IPS-18c (cell line): Measurements from ENCODE around the gene CRYZL1.
"Not testable (repeated sequence)": the region's sequence is repeated elsewhere in the genome, so short reads cannot be mapped to it uniquely, and the experiment has no call there.

Source experiments
- H3K4me3 ChIP-seq: 2 replicates; pipeline ENCODE4 v1.7.0; 2013; ENCODE audit warnings: low read depth, mild to moderate bottlenecking, low read length, moderate library complexity; ENCODE audit not compliant: insufficient read depth
- H3K9me3 ChIP-seq: one replicate; pipeline ENCODE4 v1.6.1; 2013; ENCODE audit warnings: mild to moderate bottlenecking, low read length, moderate library complexity; ENCODE audit not compliant: control insufficient read depth, insufficient read depth

The CRYZL1 gene

DNA sequence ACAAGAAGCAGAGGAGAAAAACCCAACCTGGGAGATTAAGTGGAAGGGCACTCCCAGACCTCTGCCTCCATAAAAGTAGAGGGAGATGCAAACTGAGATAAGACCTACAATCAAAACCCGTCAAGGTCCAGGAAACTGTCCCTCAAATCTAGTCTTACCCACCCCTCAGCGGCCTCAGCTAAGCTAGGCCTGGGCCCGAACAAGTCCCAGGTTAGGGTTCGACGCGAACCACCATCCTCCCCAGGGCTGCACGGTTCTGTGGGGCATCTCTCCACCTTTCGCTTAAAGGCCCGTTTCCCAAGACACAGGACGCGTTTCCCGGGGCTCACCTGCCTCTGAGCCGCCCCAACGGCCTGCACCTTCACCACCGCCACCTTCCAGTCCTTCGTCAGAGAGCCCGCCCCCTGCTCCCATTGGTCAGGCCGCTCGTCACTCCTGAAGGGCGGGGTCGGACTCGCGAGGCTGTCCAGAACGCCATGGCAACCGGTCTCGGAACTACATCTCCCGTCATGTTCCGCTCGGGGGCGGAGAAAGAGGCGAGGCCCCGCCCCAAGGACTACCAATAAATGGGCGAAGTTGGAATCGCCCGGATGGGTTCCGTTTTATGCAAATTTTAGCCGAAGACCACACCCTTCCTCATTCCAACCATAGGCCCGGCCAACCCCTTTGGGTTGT is at the start of gene CRYZL1:
CRYZL1 (minus strand) TSS at position 390 of the 675 bp plus-strand sequence. CDS start 10,190 bp downstream, outside the sequence.
- Histone ChIP-seq H3K4me3 (peak within 1 kb of the TSS; percentile 86), H3K9me3 (no peaks in the 10 kb centered on the region)

- Histone ChIP-seq H3K9me3 (no peaks in the 10 kb centered on the region), H3K4me3 (0 out of 2 replicates have a peak overlapping the region, but pooled peaks have one; percentile 17)
Measured at GRCh38 chr21:33690874-33691273, 49.3 kb upstream of the CRYZL1 start.

DNA sequence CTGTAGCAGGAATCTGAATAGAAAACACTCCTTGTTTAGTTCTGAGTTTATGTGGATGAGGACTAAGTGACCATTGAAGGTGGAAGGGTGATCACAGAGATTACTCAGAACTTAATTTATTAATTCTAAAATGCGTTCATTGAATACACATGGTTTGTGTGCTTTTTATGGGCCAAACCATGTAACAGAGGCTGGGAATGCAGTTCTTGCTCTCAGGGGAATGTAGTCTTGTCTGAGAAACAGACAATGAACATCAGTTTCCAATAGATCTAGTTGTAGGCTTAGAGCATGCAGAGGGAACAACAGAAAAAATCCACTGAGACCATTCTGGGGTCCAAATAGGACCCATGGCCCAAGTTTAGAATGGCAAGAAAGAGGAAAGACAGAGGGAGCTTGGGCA is 46.8 kb upstream of the CRYZL1 start:
- Histone ChIP-seq H3K4me3 (no peak overlapping the region), H3K9me3 (no peaks in the 10 kb centered on the region)

GRCh38 chr21:33687634-33688033 is 46.1 kb upstream of the CRYZL1 start:
- Histone ChIP-seq H3K9me3 (no peaks in the 10 kb centered on the region), H3K4me3 (no peak overlapping the region)

DNA sequence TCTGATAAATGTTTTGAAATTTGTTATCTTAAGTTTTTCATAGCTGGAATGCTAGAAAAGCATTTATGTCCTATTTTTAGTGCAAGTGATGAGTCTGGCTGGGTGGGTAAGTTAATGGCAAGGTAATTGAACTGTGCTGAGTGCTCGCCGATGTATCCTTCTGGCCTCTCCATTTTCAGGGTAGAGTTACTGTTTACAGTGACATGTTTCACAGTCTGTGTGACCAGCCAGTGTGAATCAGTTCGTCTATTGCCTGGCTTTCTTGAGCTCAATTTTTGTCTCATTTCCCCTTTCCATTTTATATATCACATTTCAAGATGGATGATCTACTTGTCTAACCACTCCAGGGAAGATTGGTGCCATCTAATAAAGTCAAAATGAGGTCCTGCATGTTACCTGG is 44.8 kb upstream of the CRYZL1 start:
- no peak overlapping the region for H3K4me3 ChIP-seq
- no peaks in the 10 kb centered on the region for H3K9me3 ChIP-seq

- Histone ChIP-seq H3K9me3 (no peaks in the 10 kb centered on the region), H3K4me3 (no peak overlapping the region)
Measured at GRCh38 chr21:33685613-33686197, 44.2 kb upstream of the CRYZL1 start.

GRCh38 chr21:33684923-33685560 is 43.5 kb upstream of the CRYZL1 start:
- Histone ChIP-seq H3K9me3 (no peaks in the 10 kb centered on the region), H3K4me3 (no peak overlapping the region)

DNA sequence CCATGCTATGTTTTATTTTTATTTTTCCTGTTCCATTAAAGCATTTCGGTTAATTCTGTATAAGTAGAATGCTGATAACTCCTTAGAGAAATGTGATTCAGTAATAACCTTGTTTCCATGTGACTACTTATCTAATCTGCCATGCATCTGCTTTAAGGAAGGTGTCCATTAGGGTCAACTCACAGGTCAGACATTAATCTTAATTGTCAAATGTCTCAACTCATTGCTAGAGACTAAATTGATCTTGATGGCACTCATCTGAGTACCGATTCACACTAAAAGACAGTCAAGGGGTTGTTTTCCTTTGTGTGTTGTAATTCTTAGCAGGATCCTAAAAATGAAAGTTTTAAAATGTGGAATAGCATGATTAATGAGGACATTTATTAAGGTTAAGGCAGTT is 42.5 kb upstream of the CRYZL1 start:
- H3K9me3 ChIP-seq = no peaks in the 10 kb centered on the region
- H3K4me3 ChIP-seq = no peak overlapping the region

- Histone ChIP-seq H3K9me3 (no peaks in the 10 kb centered on the region), H3K4me3 (no peak overlapping the region)
Measured at GRCh38 chr21:33682992-33683627, 41.6 kb upstream of the CRYZL1 start.

DNA sequence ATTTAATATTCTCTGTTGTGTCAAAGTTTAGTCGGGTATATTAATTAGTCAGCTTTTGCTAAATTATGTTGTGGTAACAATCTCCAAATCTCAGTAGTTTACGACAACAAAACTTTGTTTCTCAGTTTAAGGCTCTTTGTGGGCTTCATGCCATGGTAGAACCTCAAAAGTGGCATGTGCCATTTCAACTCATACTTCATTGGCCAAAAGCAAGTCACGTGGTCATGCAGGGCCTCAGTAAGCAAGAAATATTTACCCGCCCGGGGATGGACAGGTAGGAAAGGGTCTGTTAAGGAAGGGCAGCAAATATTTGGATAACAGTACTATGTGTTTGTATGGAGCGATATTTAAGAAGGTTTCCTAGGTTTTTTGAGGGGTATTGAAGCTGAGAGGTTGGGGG is 39.3 kb upstream of the CRYZL1 start:
- Histone ChIP-seq H3K9me3 (no peaks in the 10 kb centered on the region), H3K4me3 (no peak overlapping the region)

GRCh38 chr21:33677450-33677849 is 35.9 kb upstream of the CRYZL1 start:
- Histone ChIP-seq H3K9me3 (no peaks in the 10 kb centered on the region), H3K4me3 (no peak overlapping the region)

DNA sequence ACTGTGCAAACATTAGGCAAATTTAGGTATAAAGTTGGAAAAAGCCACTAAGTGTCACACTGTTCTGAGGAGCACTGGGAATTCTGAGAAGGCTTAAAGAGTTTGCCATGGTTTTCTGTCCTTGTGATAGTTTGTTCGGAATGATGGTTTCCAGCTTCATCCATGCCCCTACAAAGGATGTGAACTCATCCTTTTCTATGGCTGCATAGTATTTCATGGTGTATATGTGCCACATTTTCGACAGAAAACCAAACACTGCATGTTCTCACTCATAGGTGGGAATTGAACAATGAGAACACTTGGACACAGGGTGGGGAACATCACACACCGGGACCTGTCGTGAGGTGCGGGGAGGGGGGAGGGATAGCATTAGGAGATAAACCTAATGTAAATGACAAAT is 35.1 kb upstream of the CRYZL1 start:
- not testable (repeated sequence) for H3K9me3 ChIP-seq, H3K4me3 ChIP-seq

DNA sequence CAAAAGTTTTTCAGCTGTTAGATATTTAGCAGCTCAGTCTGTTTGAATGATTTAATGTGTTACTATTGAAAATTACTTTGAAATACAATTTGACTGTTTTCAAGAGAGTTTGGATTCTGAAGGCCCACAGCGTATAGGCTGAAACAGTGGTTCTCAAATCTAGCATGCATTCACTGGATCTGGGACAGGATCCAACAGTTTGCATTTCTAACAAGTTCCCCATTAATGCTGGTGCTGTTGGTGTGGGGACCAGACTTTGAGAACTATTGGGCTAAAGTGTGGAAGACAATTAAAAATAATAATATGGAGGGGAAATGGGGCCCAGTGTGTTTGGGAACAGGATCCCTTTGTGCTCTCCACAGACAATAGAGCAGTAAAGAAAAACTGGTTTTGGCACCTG is 32.7 kb upstream of the CRYZL1 start:
- H3K4me3 ChIP-seq = no peak overlapping the region
- H3K9me3 ChIP-seq = no peaks in the 10 kb centered on the region

GRCh38 chr21:33673473-33673872 is 31.9 kb upstream of the CRYZL1 start:
- Histone ChIP-seq H3K9me3 (no peaks in the 10 kb centered on the region), H3K4me3 (no peak overlapping the region)

DNA sequence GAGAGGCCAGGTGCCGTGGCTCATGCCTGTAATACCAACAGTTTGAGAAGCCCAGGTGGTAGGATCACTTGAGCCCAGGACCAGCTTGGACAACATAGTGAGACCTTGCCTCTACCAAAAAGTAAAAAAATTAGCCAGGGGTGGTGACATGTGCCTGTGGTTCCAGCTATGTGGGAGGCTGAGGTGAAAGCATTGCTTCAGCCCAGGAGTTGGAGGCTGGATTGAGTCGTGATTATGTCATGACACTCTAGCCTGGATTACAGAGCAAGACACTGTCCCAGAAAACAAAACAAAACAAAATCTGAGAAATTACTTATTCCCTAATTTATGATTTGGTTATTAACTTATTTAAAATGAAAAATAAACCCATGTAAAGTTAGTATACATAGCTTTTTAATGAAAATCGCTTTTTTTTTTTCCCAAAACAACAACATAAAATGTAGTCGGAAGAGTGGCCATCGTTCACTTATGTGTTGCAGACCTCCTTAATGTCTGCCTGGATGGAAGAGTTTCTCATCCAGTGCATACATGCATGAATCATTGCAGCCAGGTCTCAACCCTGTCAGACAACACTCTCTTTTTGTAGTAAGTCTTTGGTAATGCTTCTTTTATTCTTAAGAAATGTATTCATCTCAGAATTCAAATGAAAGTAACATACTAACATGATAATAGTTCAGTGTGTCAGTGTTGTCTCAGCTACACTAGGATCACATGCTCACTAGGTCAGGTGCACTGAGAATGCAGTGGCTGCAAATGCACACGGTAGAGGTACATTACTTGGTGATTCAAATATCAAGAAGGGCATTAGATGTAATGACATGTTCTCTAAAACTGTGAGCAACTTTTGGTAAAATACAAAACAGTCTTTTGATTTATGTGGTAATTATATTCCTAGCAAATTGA is 28.8 kb upstream of the CRYZL1 start:
- H3K9me3 ChIP-seq = no peaks in the 10 kb centered on the region
- no peak overlapping the region for H3K4me3 ChIP-seq

GRCh38 chr21:33668620-33669019 is 27.1 kb upstream of the CRYZL1 start:
- H3K9me3 ChIP-seq = no peaks in the 10 kb centered on the region

DNA sequence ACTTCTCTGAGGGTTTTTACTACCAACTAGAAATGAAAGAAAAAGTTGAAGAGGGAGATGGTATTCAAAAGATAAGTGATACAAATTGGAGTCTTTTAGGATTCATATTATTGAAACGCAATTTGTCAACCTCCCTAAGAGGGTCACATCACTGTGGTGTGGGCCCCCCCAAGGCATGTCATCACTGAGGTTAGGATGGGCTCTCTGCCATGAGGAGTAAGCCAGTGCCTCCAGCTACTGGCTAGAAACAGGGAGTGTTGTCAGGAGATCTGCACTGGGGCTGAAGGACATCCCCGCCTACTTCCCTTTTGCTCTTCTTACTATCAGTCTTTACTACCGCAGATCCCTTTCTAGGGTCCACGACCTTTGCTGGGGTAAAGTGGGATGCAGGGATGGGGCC is 26.6 kb upstream of the CRYZL1 start:
- Histone ChIP-seq H3K4me3 (no peak overlapping the region), H3K9me3 (no peaks in the 10 kb centered on the region)

More at GRCh38 chr21:33668620-33669019, 27.1 kb upstream of the CRYZL1 start:
- no peak overlapping the region for H3K4me3 ChIP-seq
